B cell (primary cell): ENCODE measurements around the gene SRC.

Experiments
- EZH2 ChIP-seq: IDR thresholded peaks from 2 replicates; pipeline ENCODE4 v1.6.1; 2012; ENCODE audit warnings: borderline replicate concordance, low read depth, mild to moderate bottlenecking, moderate library complexity, low read length; ENCODE audit not compliant: insufficient read depth, poor library complexity, severe bottlenecking
- TF ChIP-seq, protein P1 (sequence below): fragments of 200-600 bp; IDR thresholded peaks from one replicate; pipeline ENCODE4 v1.8.0; 2022; ENCODE audit warnings: antibody characterized with exemption, mild to moderate bottlenecking

- TF ChIP-seq, protein P1, sequence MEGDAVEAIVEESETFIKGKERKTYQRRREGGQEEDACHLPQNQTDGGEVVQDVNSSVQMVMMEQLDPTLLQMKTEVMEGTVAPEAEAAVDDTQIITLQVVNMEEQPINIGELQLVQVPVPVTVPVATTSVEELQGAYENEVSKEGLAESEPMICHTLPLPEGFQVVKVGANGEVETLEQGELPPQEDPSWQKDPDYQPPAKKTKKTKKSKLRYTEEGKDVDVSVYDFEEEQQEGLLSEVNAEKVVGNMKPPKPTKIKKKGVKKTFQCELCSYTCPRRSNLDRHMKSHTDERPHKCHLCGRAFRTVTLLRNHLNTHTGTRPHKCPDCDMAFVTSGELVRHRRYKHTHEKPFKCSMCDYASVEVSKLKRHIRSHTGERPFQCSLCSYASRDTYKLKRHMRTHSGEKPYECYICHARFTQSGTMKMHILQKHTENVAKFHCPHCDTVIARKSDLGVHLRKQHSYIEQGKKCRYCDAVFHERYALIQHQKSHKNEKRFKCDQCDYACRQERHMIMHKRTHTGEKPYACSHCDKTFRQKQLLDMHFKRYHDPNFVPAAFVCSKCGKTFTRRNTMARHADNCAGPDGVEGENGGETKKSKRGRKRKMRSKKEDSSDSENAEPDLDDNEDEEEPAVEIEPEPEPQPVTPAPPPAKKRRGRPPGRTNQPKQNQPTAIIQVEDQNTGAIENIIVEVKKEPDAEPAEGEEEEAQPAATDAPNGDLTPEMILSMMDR, result no peak
- TF ChIP-seq EZH2, result no peak
Measured at GRCh38 chr20:37350649-37351574, 5.0 kb downstream of the SRC start.
